MG63 (cell line): Measurements from ENCODE around the gene CCL21. TPM values are rescaled to one million over a fixed set of nuclear protein-coding genes. Genes with fewer than 3 reads are reported as not detected.
A peak's percentile ranks its signal among the peaks of the same experiment; 100 is the strongest.

ENCODE experiments used
- DNase-seq: peaks from one replicate; pipeline ENCODE4 v3.0.0-alpha.2; 2020
- H3K27me3 ChIP-seq: fragments of 250-450 bp; sonication (Bioruptor Pico); 2 replicates; pipeline ENCODE4 v1.5.1; 2020; ENCODE audit warnings: mild to moderate bottlenecking, moderate library complexity
- H3K36me3 ChIP-seq: fragments of 250-450 bp; sonication (Bioruptor Pico); 2 replicates; pipeline ENCODE4 v1.5.1; 2020; ENCODE audit warnings: mild to moderate bottlenecking, moderate library complexity
- H3K4me3 ChIP-seq: fragments of 250-450 bp; sonication (Bioruptor Pico); 2 replicates; pipeline ENCODE4 v1.5.1; 2020; ENCODE audit warnings: mild to moderate bottlenecking, moderate library complexity
- H3K9me3 ChIP-seq: fragments of 250-450 bp; sonication (Bioruptor Pico); 2 replicates; pipeline ENCODE4 v1.5.1; 2020; ENCODE audit warnings: mild to moderate bottlenecking, moderate library complexity
- total RNA-seq: library from RNA; depleted of rRNA; stranded (reverse); fragments of >200 nt; shearing (Covaris generic); gene quantifications from 2 replicates; pipeline ENCODE4 v1.2.3, GENCODE V29; 2014; ENCODE audit warnings: low replicate concordance

Gene CCL21
- total RNA-seq, 1 experiment from 2014 or later: not detected

DNA sequence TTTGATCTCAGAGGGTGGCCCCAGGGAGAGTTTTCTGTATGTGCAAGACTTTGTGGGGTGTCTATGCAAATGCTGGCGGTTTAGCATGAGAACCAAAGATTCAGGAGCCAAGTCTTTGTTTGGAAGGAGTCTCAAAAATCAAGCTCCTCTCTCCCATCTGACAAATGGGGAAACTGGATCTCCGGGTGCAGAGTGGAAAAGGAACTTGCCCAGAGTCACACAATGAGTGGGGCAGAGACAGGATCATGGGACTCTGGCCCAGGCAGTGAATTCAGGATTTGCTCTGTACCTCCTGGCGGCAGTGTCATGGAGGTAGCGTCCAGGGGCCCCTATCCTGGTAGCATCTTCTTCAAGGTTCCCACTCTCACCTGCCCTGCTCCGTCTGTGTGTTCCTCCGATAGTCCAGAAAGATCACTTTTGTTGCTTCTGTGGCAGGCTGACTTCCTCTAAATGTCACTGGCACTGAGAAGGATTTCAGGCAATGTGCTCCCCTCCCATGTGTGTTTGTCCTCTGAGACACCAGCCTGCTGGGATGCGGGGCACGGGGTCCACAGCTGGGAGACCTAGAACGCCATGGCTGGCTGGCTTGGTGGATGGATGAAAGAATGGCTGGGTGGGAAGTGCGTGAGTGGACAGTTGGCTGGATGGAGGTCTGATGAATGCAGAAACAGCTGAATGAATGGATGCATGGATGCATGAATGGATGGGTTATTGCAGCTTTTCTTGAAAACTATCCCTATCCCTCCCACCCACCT lies 22.5 kb downstream of the CCL21 start:
- no peak for DNase-seq
- Histone ChIP-seq H3K4me3 (no peak overlapping the region), H3K9me3 (no peaks in the 10 kb centered on the region), H3K36me3 (no peaks in the 10 kb centered on the region), H3K27me3 (no peaks in the 10 kb centered on the region)

DNA sequence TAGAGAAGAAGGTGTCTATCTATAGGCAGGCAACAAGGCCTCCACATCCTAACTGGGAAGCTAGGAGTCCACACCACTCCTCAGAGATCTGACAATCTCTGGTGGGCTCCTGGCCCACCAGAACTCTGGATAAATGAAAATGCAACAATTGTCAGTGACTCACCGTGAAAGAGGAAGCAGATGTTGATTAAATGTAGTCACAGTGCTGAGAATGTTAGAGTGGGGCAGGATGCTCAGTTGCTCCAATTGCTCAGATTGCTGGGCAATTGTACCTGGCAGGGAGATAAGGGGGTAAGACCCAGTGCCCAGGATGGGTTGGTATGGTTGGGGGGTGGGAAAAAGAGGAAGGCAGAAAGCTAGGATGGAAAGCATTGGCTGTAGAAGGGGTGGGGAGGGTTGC lies 23.2 kb downstream of the CCL21 start:
- no peaks in the 10 kb centered on the region for H3K9me3 ChIP-seq
- no peaks in the 10 kb centered on the region for H3K27me3 ChIP-seq
- no peak overlapping the region for H3K4me3 ChIP-seq
- no peaks in the 10 kb centered on the region for H3K36me3 ChIP-seq
- no peak for DNase-seq

DNA sequence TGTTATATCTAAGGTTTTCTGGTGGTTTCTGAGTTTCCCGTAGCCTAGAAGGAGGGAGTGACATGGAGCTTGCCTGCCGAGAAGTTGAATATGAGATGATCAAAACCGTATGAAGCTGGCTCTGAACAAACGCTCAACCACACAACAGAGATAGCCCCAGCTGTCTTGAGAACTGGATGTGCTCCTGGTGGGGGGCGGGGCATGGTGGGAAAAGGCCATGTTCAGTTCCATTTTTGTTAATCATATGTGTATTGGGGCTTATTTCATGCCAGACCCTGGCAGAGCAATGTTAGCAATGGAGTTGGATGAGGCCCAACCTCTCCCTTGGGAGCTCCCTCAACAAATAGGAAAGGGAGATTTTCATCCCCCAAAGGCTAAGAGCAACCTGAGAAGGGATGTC lies 23.7 kb downstream of the CCL21 start:
- Histone ChIP-seq H3K4me3 (no peak overlapping the region), H3K9me3 (no peaks in the 10 kb centered on the region), H3K27me3 (no peaks in the 10 kb centered on the region), H3K36me3 (no peaks in the 10 kb centered on the region)
- DNase-seq: no peak

DNA sequence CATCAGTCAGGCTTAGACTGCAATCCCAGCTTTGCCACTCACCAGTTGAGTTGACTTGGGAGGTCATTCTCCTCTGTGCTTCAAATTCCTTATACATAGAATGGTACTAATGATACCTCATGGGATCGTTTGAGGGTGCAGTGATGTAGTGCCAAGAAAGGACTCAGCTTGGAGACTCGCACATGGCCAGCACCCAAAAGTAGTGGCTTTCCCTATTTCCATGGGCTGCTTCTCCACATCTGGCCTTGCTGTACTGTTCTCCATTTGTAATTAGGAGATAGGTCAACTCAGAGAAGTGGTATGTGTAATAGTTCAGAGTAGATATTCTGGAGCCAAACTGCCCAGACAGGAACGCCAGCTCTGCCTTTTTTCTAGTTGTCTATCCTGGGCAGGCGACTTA lies 24.3 kb downstream of the CCL21 start:
- Histone ChIP-seq H3K4me3 (no peak overlapping the region), H3K9me3 (no peaks in the 10 kb centered on the region), H3K36me3 (no peaks in the 10 kb centered on the region), H3K27me3 (no peaks in the 10 kb centered on the region)
- no peak for DNase-seq

DNA sequence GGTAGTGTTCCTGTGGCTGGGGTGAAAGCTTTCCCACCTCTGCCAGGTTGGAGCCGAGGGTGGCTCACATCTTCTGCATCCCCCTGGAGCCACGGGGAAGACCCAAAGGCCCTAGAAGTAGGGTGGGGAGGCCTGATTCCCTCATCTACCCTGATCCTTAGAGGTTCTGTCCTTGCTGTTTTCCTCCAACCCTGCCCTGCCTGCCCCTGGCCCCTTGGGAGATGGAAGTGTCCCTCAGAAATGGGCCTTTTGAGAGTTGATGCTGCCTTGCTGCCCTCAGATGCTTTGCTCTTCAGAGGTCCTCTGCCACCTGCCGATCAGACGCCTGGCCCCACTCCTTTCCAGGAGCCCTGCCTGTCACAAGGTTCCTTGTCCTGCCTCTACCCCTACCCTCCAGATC lies 25.1 kb downstream of the CCL21 start:
- Histone ChIP-seq H3K36me3 (no peaks in the 10 kb centered on the region), H3K4me3 (no peak overlapping the region), H3K27me3 (no peaks in the 10 kb centered on the region), H3K9me3 (no peaks in the 10 kb centered on the region)
- DNase-seq: no peak

DNA sequence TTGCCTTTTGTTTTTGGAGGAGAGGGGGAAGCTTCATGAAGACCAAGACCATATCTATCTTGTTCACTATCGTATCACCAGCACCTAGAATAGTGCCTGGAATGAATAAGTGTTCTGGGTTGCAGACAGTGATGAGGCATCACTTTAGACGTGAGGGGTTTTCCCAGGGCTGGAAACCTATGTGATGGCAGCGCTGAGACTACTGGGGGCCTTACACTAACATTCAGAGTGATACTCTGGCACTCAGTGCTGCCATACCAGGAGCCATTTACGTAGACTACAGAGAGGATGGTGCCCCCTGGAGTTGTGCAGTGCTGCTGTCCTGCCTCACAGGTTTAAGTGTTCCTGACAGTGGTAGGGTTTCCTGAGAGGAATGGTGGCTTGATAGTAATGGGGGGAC lies 25.8 kb downstream of the CCL21 start:
- H3K36me3 ChIP-seq: no peaks in the 10 kb centered on the region
- no peaks in the 10 kb centered on the region for H3K27me3 ChIP-seq
- H3K9me3 ChIP-seq: no peaks in the 10 kb centered on the region
- no peak for DNase-seq
- H3K4me3 ChIP-seq: no peak overlapping the region

DNA sequence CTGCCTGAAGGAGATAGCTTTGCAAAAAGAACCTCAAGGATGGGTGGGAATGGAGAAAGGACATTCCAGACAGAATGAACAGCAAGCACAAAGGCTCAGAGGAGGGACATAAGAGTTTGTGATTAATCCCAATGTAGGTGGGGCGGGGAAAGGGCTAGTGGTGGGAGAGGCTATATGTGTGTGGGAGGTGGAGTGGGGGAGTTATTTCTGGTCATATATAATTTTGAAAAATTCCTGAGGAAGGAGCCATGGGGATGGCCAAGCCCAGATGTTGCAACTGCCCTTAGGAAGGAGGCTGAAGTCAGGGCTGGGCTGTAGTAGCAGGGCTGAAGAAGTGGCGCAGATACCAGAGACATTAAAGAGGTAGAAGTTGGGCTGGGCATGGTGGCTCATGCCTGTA lies 34.1 kb downstream of the CCL21 start:
- H3K36me3 ChIP-seq: no peaks in the 10 kb centered on the region
- DNase-seq: no peak
- H3K4me3 ChIP-seq: no peak overlapping the region
- H3K9me3 ChIP-seq: no peaks in the 10 kb centered on the region
- no peaks in the 10 kb centered on the region for H3K27me3 ChIP-seq

DNA sequence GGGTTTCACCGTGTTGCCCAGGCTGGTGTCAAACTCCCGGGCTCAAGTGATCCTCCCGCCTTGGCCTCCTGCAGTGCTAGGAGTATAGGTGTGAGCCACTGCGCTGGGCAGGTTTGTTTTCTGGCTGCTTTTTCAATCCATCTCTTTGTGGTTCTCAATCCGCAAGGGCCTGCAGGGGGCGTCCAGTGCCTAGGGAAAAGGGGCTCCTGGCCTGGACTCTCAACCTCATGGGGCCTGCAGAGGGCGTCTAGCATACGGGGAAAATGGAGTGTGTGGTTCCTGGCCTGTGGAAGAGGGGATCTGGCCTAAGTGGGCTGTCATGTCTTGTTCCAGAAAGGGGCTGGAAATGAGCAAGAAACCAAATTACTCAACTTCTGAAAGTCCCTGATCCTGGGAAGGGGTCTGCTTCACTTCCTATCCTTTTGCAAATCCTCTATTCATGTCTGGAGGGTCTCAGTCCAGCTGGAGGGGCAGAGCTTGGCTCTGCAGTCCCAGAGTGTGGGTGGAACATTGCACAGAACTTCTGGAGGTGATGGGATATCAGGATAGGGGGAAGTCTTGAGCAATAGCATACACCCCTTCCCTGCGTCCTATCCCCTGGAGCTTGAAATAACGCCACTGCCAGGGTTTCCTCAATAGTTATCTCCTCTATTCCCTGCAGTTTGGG lies 34.8 kb downstream of the CCL21 start:
- Histone ChIP-seq H3K4me3 (no peak overlapping the region), H3K27me3 (no peaks in the 10 kb centered on the region), H3K36me3 (no peaks in the 10 kb centered on the region), H3K9me3 (no peaks in the 10 kb centered on the region)
- DNase-seq: peak; percentile 17

DNA sequence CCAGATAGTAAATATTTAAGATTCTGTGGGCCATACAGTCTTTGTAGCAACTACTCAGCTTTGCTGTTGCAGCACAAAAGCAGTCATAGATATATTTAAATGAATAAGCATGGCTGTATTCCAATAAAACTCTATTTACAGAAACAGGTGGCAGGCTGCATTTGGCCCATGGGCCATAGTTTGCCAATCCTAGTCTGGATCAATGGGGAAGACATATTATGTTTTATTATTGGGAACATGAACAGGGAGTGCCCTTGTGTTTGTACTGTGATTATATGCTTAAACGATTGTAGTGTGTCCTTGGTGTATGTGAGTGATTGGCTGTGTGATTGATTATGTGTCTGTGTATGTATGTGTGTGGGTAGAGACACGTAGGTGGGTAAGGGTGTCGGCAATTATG lies 35.5 kb downstream of the CCL21 start:
- H3K4me3 ChIP-seq: no peak overlapping the region

DNA sequence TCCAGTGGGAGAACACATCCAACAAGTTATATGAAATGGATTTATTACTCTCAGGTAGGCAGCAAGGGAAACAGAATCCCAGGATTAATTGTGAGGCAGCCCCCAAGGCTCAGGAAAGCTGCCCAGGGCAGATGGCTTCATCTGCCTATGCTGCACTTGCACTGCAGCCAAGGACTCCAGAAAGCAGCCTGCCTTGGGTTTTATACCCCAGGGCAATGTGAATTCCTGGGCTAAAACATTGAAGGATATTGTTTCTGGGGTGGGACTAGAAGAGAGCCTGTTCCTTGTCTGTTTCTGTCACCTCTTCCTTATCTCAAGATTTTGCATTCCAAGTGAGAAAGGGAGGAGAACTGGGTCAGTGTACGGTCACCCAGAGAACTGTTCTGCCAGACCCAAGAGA lies 38.6 kb downstream of the CCL21 start:
- H3K4me3 ChIP-seq: no peak overlapping the region
- no peaks in the 10 kb centered on the region for H3K9me3 ChIP-seq
- no peak for DNase-seq
- no peaks in the 10 kb centered on the region for H3K36me3 ChIP-seq
- no peaks in the 10 kb centered on the region for H3K27me3 ChIP-seq

More for the DNA sequence above, 35.5 kb downstream of the CCL21 start:
- no peak for DNase-seq
- H3K9me3 ChIP-seq: no peaks in the 10 kb centered on the region
- no peaks in the 10 kb centered on the region for H3K36me3 ChIP-seq
- no peaks in the 10 kb centered on the region for H3K27me3 ChIP-seq

DNA sequence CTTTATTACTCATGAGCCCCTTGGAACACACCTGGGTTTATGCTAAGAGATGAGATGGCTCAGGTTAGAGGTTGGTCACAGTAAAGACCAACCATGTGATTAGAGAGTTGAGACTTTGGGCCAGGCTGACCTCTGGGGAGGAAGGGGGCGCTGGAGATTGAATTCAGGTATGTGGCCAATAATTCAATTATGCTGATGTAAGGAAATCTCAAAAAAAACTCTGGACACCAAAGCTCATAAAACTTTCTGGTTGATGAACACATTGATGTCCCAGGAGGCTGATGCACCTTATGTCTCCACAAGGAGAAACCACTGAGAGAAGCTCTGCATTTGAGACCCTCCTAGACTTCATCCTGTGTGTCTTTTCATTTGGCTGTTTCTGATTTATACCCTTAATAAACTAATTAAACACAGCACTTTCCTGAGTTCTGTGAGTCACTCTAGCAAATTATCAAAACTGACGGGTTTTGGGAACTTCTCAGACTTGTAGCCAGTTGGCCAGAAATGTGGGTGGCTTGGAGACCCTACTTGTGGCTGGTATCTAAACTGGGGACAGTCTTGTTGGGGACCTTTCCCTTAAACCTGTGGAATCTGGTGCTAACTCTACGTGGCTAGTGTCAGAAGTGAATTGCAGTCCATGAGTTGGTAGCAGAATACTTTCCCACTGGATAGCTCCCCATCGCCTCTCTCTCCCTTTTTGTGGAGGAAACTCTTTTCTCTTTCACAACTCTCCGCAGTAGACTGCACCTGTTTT lies 40.0 kb downstream of the CCL21 start:
- no peaks in the 10 kb centered on the region for H3K9me3 ChIP-seq
- no peaks in the 10 kb centered on the region for H3K36me3 ChIP-seq
- no peaks in the 10 kb centered on the region for H3K27me3 ChIP-seq
- no peak for DNase-seq
- H3K4me3 ChIP-seq: no peak overlapping the region

DNA sequence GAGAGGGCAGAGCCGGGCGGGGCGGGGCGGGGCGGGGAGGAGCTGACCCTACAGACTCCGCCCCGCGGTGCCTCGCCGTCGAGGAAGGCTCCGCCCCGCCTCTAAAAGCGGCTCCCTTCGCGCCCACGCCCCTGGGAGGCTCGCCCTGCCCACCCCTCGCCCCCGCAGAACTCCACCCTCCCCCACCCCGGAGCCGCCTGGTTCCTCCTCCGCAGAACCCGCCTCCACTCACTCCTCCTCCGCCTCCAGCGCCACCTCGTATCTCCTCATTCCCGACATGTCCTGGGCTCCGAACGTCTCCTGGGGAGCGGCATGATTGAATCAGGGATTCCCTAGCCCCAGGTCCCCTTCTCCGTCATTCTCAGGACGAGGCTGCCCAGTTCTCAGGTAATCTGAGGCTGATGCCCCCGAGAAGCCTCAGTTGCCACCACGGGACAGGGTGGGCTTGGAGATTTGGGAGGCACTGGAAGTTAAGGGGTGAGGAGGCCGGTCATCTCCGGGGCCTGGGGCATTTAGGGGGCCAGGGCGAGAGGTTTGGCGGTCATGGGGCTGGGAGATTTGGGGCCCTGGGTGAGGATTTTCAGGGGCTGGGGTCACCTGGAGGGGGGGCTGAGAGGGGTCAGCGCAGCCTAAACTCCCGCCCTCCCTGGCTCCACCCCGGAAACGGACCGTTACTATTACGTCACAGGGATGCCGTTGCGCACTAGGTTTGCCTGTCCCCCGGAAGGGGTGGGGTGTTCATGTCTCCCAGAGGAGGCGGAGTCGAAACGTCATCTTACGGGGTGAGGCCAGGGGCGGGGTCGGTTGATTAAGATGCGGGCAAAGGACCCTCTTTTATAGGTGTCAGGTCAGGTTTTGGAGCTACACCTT lies 44.3 kb downstream of the CCL21 start:
- Histone ChIP-seq H3K9me3 (no peaks in the 10 kb centered on the region), H3K27me3 (no peaks in the 10 kb centered on the region), H3K4me3 (peak overlapping the region; percentile 86), H3K36me3 (no peaks in the 10 kb centered on the region)
- DNase-seq: peak; percentile 84

DNA sequence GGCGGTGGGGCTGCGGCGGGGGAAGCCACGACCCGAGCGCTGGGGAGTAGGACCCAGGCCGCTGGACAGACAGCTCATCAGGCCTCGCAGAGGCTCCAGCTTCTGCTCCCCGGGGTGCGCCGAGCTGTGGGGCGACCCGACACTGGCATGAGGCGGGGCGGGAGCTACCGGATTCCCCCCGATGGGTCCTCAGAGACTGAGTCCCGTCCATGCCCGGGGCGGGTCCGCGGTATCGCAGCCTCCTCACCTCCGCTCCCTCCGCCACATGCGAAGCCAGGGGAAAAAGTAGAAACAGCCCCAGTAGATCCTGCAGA lies 44.9 kb downstream of the CCL21 start:
- Histone ChIP-seq H3K36me3 (no peaks in the 10 kb centered on the region), H3K4me3 (peak overlapping the region; percentile 86), H3K9me3 (no peaks in the 10 kb centered on the region), H3K27me3 (no peaks in the 10 kb centered on the region)
- no peak for DNase-seq

DNA sequence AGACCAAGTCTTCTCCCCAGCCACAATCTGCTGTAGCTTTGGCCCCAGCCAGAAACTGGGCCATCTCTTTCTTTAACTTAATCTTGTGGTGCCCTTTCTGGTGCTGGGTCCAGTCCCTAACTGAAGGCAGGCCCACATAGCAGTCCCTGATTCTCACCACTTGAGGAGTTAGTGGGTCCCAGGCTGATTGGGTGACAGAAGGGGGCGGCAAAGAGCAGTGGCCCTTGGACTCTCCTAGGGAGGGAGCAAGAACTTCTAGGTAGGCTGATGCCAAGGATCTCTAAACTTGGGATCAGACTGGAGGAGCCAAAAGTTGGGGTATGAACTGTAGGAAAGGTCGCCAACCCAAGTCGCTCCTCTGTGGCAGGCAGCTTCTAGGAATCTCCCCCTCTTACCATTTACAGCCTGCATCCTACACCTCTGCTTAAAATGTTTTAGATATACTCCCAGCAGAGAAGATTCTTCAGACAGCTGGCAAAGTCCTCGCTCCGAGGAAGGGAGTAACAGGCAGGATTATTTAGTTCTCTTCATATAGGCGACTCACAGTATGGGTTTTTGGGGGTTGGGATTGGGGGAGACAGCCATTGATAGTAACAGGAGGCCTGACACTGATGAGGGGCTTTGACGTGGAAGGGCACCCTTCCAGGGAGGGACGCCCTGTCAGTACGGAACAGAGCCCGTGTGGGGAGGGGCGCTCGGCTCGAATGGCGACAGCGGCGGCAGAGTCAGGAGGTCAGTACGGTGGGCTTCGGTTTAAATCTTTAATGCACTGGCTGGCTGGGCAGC lies 45.5 kb downstream of the CCL21 start:
- H3K36me3 ChIP-seq: no peaks in the 10 kb centered on the region
- peak overlapping the region; percentile 86 for H3K4me3 ChIP-seq
- H3K9me3 ChIP-seq: no peaks in the 10 kb centered on the region
- peak; percentile 72 for DNase-seq
- no peaks in the 10 kb centered on the region for H3K27me3 ChIP-seq

DNA sequence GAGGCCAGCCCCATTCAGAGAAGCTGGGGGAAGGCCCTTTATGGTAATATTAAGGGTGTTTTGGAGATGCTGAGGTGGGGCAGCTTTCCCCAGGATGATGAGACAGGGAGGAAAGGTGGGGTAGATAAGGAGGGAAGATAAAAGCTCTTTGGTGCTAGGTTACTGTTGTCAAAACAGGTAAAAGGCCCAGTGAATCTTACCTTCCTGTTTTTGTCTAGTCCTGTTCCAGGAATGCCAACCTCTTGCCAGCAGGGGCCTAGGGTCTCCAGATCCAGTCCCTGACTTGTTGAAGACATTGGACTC lies 46.7 kb downstream of the CCL21 start:
- no peak for DNase-seq
- H3K9me3 ChIP-seq: no peaks in the 10 kb centered on the region

DNA sequence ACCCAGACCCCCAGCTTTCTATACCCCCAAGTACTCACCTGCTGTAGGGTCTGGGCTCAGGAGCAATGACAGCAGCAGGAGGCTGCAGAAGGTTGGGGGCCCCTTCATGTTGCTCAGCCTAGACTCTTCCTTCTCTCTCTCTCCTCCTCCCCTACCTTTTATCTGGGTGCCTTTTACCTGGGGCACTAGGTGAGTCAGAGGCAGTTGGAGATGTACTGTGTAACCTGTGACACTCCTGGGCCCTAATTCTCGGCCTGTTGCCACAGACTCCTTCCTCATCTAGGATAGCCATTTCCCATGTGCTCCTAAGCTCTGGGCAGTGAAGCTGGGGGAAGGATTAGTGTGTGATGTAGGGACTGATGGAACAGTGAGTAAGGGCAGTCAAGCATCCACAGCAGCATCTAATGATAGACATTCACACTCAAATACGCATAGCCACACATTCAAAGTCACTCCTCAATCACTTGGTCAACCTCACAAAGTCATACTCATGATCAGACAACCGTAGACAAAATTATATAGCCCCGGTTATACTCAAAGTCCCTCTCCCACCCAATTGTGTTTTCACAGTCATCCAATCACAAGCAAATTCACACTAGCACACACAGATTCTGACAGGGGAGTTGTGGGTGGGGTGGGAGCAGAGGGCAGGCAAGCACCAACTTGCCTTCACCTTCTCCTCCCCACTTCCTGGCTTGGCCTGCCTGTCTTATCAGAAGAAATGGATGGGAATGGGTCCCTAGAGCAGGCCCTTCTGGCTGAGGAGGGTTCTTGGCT lies 47.2 kb downstream of the CCL21 start, which contains the start of gene CCL27:
Gene CCL27 (minus strand): TSS at position 132 of the 777 bp plus-strand sequence. CDS start 24 bp downstream, at position 108.
- Histone ChIP-seq H3K9me3 (no peaks in the 10 kb centered on the region), H3K27me3 (no peaks in the 10 kb centered on the region), H3K36me3 (no peaks in the 10 kb centered on the region), H3K4me3 (no peak within 1 kb of the TSS)
- DNase-seq: no peak

More for the DNA sequence above, 46.7 kb downstream of the CCL21 start:
- Histone ChIP-seq H3K4me3 (no peak overlapping the region), H3K27me3 (no peaks in the 10 kb centered on the region), H3K36me3 (no peaks in the 10 kb centered on the region)
